Measurements from ENCODE around the gene SLC9A9. TPM values are rescaled to one million over a fixed set of nuclear protein-coding genes. Genes with fewer than 3 reads are reported as not detected.

The SLC9A9 gene
- total and polyA plus RNA-seq, 10 of the 15 experiments (the other 5 are each of a cell fraction or from before 2014, with no cell fraction given) = 3.5 to 14.2 (median 9.3) TPM

- H3K36me3 ChIP-seq (ENCODE audit: control insufficient read depth in 2 of 2, insufficient read depth in 2 of 2, low read length in 1 of 2) = no peaks in the 10 kb centered on the region
- H3K9me3 ChIP-seq (replicated peaks; ENCODE audit: control insufficient read depth, insufficient read depth, low read length) = no peaks in the 10 kb centered on the region
- ChIA-PET RAD21 (ENCODE audit: unreplicated experiment) (interaction anchor here (0.6 to 2.5 kb wide), 18 partner anchors 11 to 846 kb away, joined by 3 to 10 read pairs (median 4); partner anchors contain the start of gene CHST2), SMC1A (ENCODE audit: uncharacterized antibody, unreplicated experiment) (interaction anchor here (0.5 to 2.3 kb wide), 29 partner anchors 11 to 1549 kb away, joined by 3 to 11 read pairs (median 3); partner anchors contain the start of gene CHST2), POLR2A (interaction anchor here (0.5 to 1.3 kb wide), 2 partner anchors 25 to 1100 kb away, joined by 3 to 4 read pairs; no protein-coding TSS in a partner anchor), CTCF (interaction anchor here (0.6 to 3.3 kb wide), 43 partner anchors 8 to 846 kb away, joined by 3 to 44 read pairs (median 4); partner anchors contain the start of genes CHST2 and U2SURP)
- BruUV-seq (replicated peaks) = no TSS peak
- H3K27ac ChIP-seq (ENCODE audit: control insufficient read depth, insufficient read depth) = peak overlapping the region; percentile 81
- H3K79me2 ChIP-seq (ENCODE audit: control insufficient read depth, insufficient read depth, low read length) = no peaks in the 10 kb centered on the region
- in situ Hi-C loops (cut with MboI) = loop anchor here (5.0 kb wide), 1 partner anchor 552 kb away; no protein-coding TSS in a partner anchor
- peak overlapping the region; percentile 90 for H2AFZ ChIP-seq (ENCODE audit: control insufficient read depth, low read depth, low read length)
- peaks cover 10% of the 10 kb centered on the region for H3K4me1 ChIP-seq (ENCODE audit: control insufficient read depth, insufficient read depth, low read length)
- no peaks in the 10 kb centered on the region for H3K27me3 ChIP-seq (replicated peaks in 1 of 2; ENCODE audit: control insufficient read depth in 2 of 2, insufficient read depth in 2 of 2, low read length in 1 of 2)
- peak overlapping the region; percentile 83; the same call in 1 of the 2 replicates for H3K4me2 ChIP-seq (ENCODE audit: control insufficient read depth, insufficient read depth)
- H3K4me3 ChIP-seq = 0 out of 2 replicates have a peak overlapping the region, but pooled peaks have one; percentile 39
- WGBS (ENCODE audit: insufficient coverage, insufficient replicate concordance, low lambda C conversion rate, missing lambda C conversion rate) = 21% methylated on average over 10 of the region's 10 CpGs
- peak overlapping the region; percentile 46 for H3K9ac ChIP-seq (ENCODE audit: control insufficient read depth, insufficient read depth, low read length)
- H4K20me1 ChIP-seq (ENCODE audit: control insufficient read depth, insufficient read depth) = no peaks in the 10 kb centered on the region
- FAIRE-seq (peak; percentile 23), DNase-seq (ENCODE audit: low read depth, low spot score) (peak; percentile 76), ATAC-seq (peak; percentile 89)
- intact Hi-C loops (cut with micrococcal nuclease; ENCODE audit: unreplicated experiment) = loop anchor here (2.0 to 5.0 kb wide), 5 partner anchors 26 to 614 kb away; no protein-coding TSS in a partner anchor
- TF ChIP-seq MTA2 (IDR thresholded peaks at IDR 0.05; ENCODE audit: low read depth) (peak; percentile 57), STAT1 (conservative IDR thresholded peaks at IDR 0.05) (0 out of 2 replicates have a peak, but pooled peaks have one; percentile 35), NBN (IDR thresholded peaks at IDR 0.05) (0 out of 2 replicates have a peak, but pooled peaks have one; percentile 31), PAX5 (IDR thresholded peaks at IDR 0.05; ENCODE audit: borderline replicate concordance, low read depth, low read length) (0 out of 2 replicates have a peak, but pooled peaks have one; percentile 41), MXI1 (IDR thresholded peaks at IDR 0.05; ENCODE audit: low read depth, low read length) (peak; percentile 50; the same call in 1 of the 2 replicates), FOXM1 (IDR thresholded peaks at IDR 0.05; ENCODE audit: low read depth, low read length) (peak; percentile 59), YY1 (IDR thresholded peaks at IDR 0.05; ENCODE audit: low read depth, low read length) (peak; percentile 70), EED (IDR thresholded peaks at IDR 0.05; ENCODE audit: low read depth) (0 out of 2 replicates have a peak, but pooled peaks have one; percentile 24), CBX5 (IDR thresholded peaks at IDR 0.05; ENCODE audit: low read depth) (0 out of 2 replicates have a peak, but pooled peaks have one; percentile 74), TBL1XR1 (IDR thresholded peaks at IDR 0.05; ENCODE audit: low read depth, low read length) (0 out of 2 replicates have a peak, but pooled peaks have one; percentile 50), MEF2A (IDR thresholded peaks at IDR 0.05; ENCODE audit: insufficient read depth, low read depth, low read length) (0 out of 2 replicates have a peak, but pooled peaks have one; percentile 38), CBX3 (IDR thresholded peaks at IDR 0.05; ENCODE audit: borderline replicate concordance, low read depth) (no peak), WRNIP1 (IDR thresholded peaks at IDR 0.05; ENCODE audit: borderline replicate concordance, low read depth, low read length) (no peak)
- TF ChIP-seq, protein P1, sequence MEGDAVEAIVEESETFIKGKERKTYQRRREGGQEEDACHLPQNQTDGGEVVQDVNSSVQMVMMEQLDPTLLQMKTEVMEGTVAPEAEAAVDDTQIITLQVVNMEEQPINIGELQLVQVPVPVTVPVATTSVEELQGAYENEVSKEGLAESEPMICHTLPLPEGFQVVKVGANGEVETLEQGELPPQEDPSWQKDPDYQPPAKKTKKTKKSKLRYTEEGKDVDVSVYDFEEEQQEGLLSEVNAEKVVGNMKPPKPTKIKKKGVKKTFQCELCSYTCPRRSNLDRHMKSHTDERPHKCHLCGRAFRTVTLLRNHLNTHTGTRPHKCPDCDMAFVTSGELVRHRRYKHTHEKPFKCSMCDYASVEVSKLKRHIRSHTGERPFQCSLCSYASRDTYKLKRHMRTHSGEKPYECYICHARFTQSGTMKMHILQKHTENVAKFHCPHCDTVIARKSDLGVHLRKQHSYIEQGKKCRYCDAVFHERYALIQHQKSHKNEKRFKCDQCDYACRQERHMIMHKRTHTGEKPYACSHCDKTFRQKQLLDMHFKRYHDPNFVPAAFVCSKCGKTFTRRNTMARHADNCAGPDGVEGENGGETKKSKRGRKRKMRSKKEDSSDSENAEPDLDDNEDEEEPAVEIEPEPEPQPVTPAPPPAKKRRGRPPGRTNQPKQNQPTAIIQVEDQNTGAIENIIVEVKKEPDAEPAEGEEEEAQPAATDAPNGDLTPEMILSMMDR (IDR thresholded peaks at IDR 0.05 in 2 of 3, conservative IDR thresholded peaks at IDR 0.05 in 1 of 3; ENCODE audit: control insufficient read depth in 2 of 3, extremely low read depth in 1 of 3, insufficient read depth in 1 of 3, low read depth in 3 of 3, low read length in 3 of 3) = peak; percentile 89 to 96 (median 93)
- TF ChIP-seq, protein P2, sequence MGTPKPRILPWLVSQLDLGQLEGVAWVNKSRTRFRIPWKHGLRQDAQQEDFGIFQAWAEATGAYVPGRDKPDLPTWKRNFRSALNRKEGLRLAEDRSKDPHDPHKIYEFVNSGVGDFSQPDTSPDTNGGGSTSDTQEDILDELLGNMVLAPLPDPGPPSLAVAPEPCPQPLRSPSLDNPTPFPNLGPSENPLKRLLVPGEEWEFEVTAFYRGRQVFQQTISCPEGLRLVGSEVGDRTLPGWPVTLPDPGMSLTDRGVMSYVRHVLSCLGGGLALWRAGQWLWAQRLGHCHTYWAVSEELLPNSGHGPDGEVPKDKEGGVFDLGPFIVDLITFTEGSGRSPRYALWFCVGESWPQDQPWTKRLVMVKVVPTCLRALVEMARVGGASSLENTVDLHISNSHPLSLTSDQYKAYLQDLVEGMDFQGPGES (IDR thresholded peaks at IDR 0.05) = no peak
- TF ChIP-seq, protein P3, sequence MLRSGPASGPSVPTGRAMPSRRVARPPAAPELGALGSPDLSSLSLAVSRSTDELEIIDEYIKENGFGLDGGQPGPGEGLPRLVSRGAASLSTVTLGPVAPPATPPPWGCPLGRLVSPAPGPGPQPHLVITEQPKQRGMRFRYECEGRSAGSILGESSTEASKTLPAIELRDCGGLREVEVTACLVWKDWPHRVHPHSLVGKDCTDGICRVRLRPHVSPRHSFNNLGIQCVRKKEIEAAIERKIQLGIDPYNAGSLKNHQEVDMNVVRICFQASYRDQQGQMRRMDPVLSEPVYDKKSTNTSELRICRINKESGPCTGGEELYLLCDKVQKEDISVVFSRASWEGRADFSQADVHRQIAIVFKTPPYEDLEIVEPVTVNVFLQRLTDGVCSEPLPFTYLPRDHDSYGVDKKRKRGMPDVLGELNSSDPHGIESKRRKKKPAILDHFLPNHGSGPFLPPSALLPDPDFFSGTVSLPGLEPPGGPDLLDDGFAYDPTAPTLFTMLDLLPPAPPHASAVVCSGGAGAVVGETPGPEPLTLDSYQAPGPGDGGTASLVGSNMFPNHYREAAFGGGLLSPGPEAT (IDR thresholded peaks at IDR 0.05; ENCODE audit: low read depth) = 0 out of 2 replicates have a peak, but pooled peaks have one; percentile 26
Measured at GRCh38 chr3:143674100-143674968, 173.9 kb downstream of the SLC9A9 start.
